Skeletal muscle tissue (tissue), 4 donors: ENCODE measurements around the gene DVL2. TPM values are rescaled to one million over a fixed set of nuclear protein-coding genes. Genes with fewer than 3 reads are reported as not detected.

Experiments
- H3K27ac ChIP-seq: one replicate; pipeline ENCODE4 v1.7.0; 2013; ENCODE audit warnings: mild to moderate bottlenecking, low read depth, low read length, inconsistent platforms
- H3K27me3 ChIP-seq, 3 donors: one replicate each; pipeline ENCODE4 v1.7.0; 2013; ENCODE audit warnings: low read length in 3 of 3; ENCODE audit not compliant: control insufficient read depth in 3 of 3, insufficient read depth in 3 of 3
- H3K36me3 ChIP-seq, 3 donors: one replicate each; pipeline ENCODE4 v1.7.0; 2013; ENCODE audit warnings: low read length in 3 of 3; ENCODE audit not compliant: control insufficient read depth in 3 of 3, insufficient read depth in 3 of 3
- H3K4me1 ChIP-seq, 3 donors: one replicate each; pipeline ENCODE4 v1.7.0; 2013; ENCODE audit warnings: low read length in 3 of 3, mild to moderate bottlenecking in 3 of 3; ENCODE audit not compliant: control insufficient read depth in 3 of 3, insufficient read depth in 3 of 3
- H3K4me3 ChIP-seq, 3 donors: one replicate each; pipeline ENCODE4 v1.7.0; 2013; ENCODE audit warnings: low read length in 3 of 3
- H3K9ac ChIP-seq, 3 donors: one replicate each; pipeline ENCODE4 v1.7.0; 2013; ENCODE audit warnings: low read length in 3 of 3, mild to moderate bottlenecking in 3 of 3, moderate library complexity in 2 of 3, low read depth in 1 of 3
- H3K9me3 ChIP-seq, 3 donors: one replicate each; pipeline ENCODE4 v1.7.0; 2013; ENCODE audit warnings: low read length in 3 of 3; ENCODE audit not compliant: control insufficient read depth in 3 of 3
- total RNA-seq: library from RNA; depleted of rRNA; stranded (reverse); fragments of >200 nt; gene quantifications from one replicate; pipeline ENCODE4 v1.2.3, GENCODE V29; 2014
- donor health status: Osteomylitis.

The DVL2 gene
- total RNA-seq, 1 donor from 2014 or later, result 63.2 TPM

- H3K27me3 ChIP-seq, result no peaks in the 10 kb centered on the region
- H3K9ac ChIP-seq, result peak overlapping the region in 2 of 3 donors; percentile 51 to 74
- H3K4me3 ChIP-seq, result peak overlapping the region; percentile 64 to 76 (median 66)
- H3K4me1 ChIP-seq, result peaks cover 4 to 5% (median 4%) of the 10 kb centered on the region in 3 donors
- peaks cover 8 to 17% (median 8%) of the 10 kb centered on the region in 3 donors for H3K36me3 ChIP-seq
- no peak overlapping the region for H3K27ac ChIP-seq
- H3K9me3 ChIP-seq, result no peaks in the 10 kb centered on the region
Observed at GRCh38 chr17:7205561-7205960, 28.8 kb downstream of the DVL2 start.

GRCh38 chr17:7204828-7205461 lies 29.4 kb downstream of the DVL2 start:
- peaks cover 4 to 5% (median 4%) of the 10 kb centered on the region in 3 donors for H3K4me1 ChIP-seq

GRCh38 chr17:7204336-7204735 lies 30.0 kb downstream of the DVL2 start:
- Histone ChIP-seq H3K4me3 (peak overlapping the region in 1 of 3 donors; percentile 66), H3K9ac (peak overlapping the region in 1 of 3 donors; percentile 74), H3K27me3 (no peaks in the 10 kb centered on the region), H3K4me1 (peaks cover 4 to 5% (median 4%) of the 10 kb centered on the region in 3 donors), H3K36me3 (peaks cover 8 to 17% (median 8%) of the 10 kb centered on the region in 3 donors), H3K27ac (no peak overlapping the region), H3K9me3 (no peaks in the 10 kb centered on the region)

More at GRCh38 chr17:7204828-7205461, 29.4 kb downstream of the DVL2 start:
- Histone ChIP-seq H3K27me3 (no peaks in the 10 kb centered on the region), H3K9ac (peak overlapping the region; percentile 38 to 74 (median 61)), H3K4me3 (peak overlapping the region; percentile 64 to 76 (median 66)), H3K9me3 (no peaks in the 10 kb centered on the region), H3K27ac (peak overlapping the region; percentile 34), H3K36me3 (peaks cover 8 to 17% (median 8%) of the 10 kb centered on the region in 3 donors)

GRCh38 chr17:7203391-7203790 lies 30.9 kb downstream of the DVL2 start:
- Histone ChIP-seq H3K4me1 (peaks cover 4 to 5% (median 4%) of the 10 kb centered on the region in 3 donors), H3K9me3 (no peaks in the 10 kb centered on the region), H3K9ac (no peak overlapping the region), H3K4me3 (no peak overlapping the region), H3K27ac (no peak overlapping the region), H3K27me3 (no peaks in the 10 kb centered on the region), H3K36me3 (peaks cover 8 to 17% (median 8%) of the 10 kb centered on the region in 3 donors)

GRCh38 chr17:7196651-7197401 lies 37.5 kb downstream of the DVL2 start:
- Histone ChIP-seq H3K27me3 (no peaks in the 10 kb centered on the region), H3K4me1 (no peaks in the 10 kb centered on the region), H3K9me3 (no peaks in the 10 kb centered on the region), H3K4me3 (no peak overlapping the region), H3K36me3 (peaks cover 9 to 36% (median 10%) of the 10 kb centered on the region in 3 donors), H3K9ac (no peak overlapping the region), H3K27ac (no peak overlapping the region)

- no peak overlapping the region for H3K4me3 ChIP-seq
- H3K9ac ChIP-seq, result no peak overlapping the region
- no peak overlapping the region for H3K27ac ChIP-seq
- H3K4me1 ChIP-seq, result no peaks in the 10 kb centered on the region
- no peaks in the 10 kb centered on the region for H3K27me3 ChIP-seq
- peaks cover 9 to 35% (median 10%) of the 10 kb centered on the region in 3 donors for H3K36me3 ChIP-seq
- H3K9me3 ChIP-seq, result no peaks in the 10 kb centered on the region
Observed at GRCh38 chr17:7195971-7196370, 38.3 kb downstream of the DVL2 start.

- Histone ChIP-seq H3K27ac (no peak overlapping the region), H3K4me1 (no peaks in the 10 kb centered on the region), H3K36me3 (peaks cover 9 to 34% (median 10%) of the 10 kb centered on the region in 3 donors), H3K9me3 (no peaks in the 10 kb centered on the region), H3K9ac (no peak overlapping the region), H3K4me3 (no peak overlapping the region), H3K27me3 (no peaks in the 10 kb centered on the region)
Observed at GRCh38 chr17:7192271-7192937, 41.9 kb downstream of the DVL2 start.

GRCh38 chr17:7191571-7192270 lies 42.6 kb downstream of the DVL2 start:
- H3K4me3 ChIP-seq, result no peak overlapping the region
- H3K9me3 ChIP-seq, result no peaks in the 10 kb centered on the region
- H3K27me3 ChIP-seq, result no peaks in the 10 kb centered on the region
- H3K36me3 ChIP-seq, result peaks cover 9 to 29% (median 10%) of the 10 kb centered on the region in 3 donors
- no peaks in the 10 kb centered on the region for H3K4me1 ChIP-seq
- no peak overlapping the region for H3K27ac ChIP-seq
- H3K9ac ChIP-seq, result no peak overlapping the region

GRCh38 chr17:7191069-7191468 lies 43.2 kb downstream of the DVL2 start:
- Histone ChIP-seq H3K27ac (no peak overlapping the region), H3K4me1 (no peaks in the 10 kb centered on the region), H3K27me3 (no peaks in the 10 kb centered on the region), H3K9ac (no peak overlapping the region), H3K4me3 (no peak overlapping the region), H3K36me3 (peaks cover 5 to 23% (median 7%) of the 10 kb centered on the region in 3 donors), H3K9me3 (no peaks in the 10 kb centered on the region)
